HG03103 (cell line): Measurements from ENCODE around the gene PCDHGA10.
"Not testable (repeated sequence)": the region's sequence is repeated elsewhere in the genome, so short reads cannot be mapped to it uniquely, and the experiment has no call there.

ENCODE experiments used
- ATAC-seq: cut with Tn5 transposase; IDR thresholded peaks from one replicate; pipeline ENCODE4 v1.9.1; 2021; ENCODE audit warnings: low read depth; ENCODE audit not compliant: unreplicated experiment

PCDHGA10 gene

GRCh38 chr5:141392429-141393198 lies 20.2 kb upstream of the PCDHGA10 start, which contains the start of gene PCDHGA8:
Gene PCDHGA8, plus strand, starts transcription at chr5:141392633. Its CDS starts 181 bp downstream, at chr5:141392814.
- no peak for ATAC-seq

GRCh38 chr5:141393267-141393666 lies 19.5 kb upstream of the PCDHGA10 start:
- ATAC-seq = no peak

DNA sequence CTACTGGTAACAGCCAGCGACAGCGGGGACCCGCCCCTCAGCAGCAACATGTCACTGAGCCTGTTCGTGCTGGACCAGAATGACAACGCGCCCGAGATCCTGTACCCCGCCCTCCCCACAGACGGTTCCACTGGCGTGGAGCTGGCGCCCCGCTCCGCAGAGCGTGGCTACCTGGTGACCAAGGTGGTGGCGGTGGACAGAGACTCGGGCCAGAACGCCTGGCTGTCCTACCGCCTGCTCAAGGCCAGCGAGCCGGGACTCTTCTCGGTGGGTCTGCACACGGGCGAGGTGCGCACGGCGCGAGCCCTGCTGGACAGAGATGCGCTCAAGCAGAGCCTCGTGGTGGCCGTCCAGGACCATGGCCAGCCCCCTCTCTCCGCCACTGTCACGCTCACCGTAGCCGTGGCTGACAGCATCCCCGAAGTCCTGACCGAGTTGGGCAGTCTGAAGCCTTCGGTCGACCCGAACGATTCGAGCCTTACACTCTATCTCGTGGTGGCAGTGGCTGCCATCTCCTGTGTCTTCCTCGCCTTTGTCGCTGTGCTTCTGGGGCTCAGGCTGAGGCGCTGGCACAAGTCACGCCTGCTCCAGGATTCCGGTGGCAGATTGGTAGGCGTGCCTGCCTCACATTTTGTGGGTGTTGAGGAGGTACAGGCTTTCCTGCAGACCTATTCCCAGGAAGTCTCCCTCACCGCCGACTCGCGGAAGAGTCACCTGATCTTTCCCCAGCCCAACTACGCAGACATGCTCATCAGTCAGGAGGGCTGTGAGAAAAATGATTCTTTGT lies 18.2 kb upstream of the PCDHGA10 start:
- ATAC-seq = not testable (repeated sequence)

DNA sequence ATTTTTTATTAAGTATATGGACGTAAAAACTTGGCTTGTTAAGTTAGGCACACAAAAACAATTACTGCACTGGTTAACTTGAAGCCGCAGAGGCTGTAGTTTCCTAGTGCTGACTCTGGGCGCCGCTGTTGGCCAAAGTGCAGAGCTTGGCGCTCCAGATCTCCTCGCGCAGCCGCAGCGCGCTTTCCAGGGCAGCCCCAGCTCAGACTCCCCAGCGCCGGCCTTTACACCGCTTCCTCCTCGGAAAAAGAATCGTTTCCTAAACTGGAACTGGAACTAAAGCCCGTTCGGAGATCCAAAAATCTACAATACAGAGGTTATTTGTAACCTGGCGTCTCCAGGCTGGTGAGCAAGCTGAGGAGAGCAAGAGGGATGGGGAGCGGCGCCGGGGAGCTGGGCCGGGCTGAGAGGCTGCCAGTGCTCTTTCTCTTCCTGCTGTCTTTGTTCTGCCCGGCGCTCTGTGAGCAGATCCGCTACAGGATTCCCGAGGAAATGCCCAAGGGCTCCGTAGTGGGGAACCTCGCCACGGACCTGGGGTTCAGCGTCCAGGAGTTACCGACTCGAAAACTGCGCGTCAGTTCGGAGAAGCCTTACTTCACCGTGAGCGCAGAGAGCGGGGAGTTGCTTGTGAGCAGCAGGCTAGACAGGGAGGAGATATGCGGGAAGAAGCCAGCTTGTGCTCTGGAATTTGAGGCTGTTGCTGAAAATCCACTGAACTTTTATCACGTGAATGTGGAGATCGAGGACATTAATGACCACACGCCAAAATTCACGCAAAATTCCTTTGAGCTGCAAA lies 14.8 kb upstream of the PCDHGA10 start, which contains the start of gene PCDHGB5:
Gene PCDHGB5 (plus strand): TSS at position 192 of the 796 bp plus-strand sequence. CDS start 181 bp downstream, at position 373.
- peak; percentile 94 for ATAC-seq

DNA sequence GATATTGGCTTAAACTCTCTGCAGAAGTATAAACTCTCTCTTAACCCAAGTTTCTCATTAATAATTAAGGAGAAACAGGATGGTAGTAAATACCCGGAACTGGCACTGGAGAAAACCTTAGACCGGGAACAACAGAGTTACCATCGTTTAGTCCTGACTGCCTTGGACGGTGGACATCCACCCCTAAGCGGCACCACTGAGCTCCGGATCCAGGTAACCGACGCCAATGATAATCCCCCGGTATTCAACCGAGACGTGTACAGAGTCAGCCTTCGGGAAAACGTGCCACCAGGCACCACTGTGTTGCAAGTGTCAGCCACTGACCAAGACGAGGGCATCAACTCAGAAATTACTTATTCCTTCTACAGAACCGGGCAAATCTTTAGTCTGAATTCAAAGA lies 14.2 kb upstream of the PCDHGA10 start:
- no peak for ATAC-seq

- ATAC-seq = no peak
These were observed 13.1 kb upstream of the PCDHGA10 start for GRCh38 chr5:141399555-141400258.

DNA sequence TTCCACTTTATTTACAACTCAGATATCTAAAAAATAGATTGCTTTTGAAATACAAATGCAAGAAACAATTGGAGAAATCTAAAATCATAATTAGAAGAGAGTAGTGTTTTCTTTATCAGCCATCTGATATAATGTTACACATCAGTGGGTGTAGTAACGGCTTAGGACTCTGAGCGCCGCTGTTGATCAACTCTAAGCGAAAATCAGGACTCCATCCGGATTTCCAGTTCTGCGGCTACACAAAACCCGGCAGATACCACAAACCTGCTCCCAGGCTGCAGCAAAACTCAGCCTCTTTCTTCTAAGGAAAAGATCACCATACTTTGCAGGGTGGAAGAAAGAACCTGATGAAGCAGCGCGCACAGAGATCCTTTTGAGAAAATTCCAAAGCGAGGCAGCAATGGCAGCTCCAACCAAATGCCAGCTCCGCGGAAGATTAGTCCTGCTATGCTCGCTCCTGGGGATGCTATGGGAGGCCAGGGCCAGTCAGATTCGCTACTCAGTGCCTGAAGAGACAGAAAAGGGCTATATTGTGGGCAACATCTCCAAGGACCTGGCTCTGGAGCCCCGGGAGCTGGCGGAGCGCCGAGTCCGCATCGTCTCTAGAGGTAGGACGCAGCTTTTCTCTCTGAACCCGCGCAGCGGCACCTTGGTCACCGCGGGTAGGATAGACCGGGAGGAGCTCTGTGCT lies 10.1 kb upstream of the PCDHGA10 start, which contains the start of gene PCDHGA9:
Gene PCDHGA9 (plus strand): TSS at position 226 of the 691 bp plus-strand sequence. CDS start 175 bp downstream, at position 401.
- ATAC-seq = no peak

DNA sequence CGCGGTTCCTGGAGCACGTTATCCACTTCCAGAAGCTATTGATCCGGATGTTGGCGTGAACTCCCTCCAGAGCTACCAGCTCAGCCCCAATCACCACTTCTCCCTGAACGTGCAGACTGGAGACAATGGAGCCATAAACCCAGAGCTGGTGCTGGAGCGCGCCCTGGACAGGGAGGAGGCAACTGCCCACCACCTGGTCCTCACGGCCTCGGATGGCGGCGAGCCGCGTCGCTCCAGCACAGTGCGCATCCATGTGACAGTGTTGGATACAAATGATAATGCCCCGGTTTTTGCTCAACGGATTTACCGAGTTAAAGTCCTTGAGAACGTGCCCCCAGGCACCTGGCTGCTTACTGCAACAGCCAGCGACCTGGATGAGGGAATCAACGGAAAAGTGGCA lies 9.4 kb upstream of the PCDHGA10 start:
- ATAC-seq = no peak

- ATAC-seq = not testable (repeated sequence)
These were observed 4.8 kb upstream of the PCDHGA10 start, which contains the start of gene PCDHGB6 for GRCh38 chr5:141407790-141408505. Gene PCDHGB6, plus strand, starts transcription at chr5:141408021. Its CDS starts 182 bp downstream, at chr5:141408203.

DNA sequence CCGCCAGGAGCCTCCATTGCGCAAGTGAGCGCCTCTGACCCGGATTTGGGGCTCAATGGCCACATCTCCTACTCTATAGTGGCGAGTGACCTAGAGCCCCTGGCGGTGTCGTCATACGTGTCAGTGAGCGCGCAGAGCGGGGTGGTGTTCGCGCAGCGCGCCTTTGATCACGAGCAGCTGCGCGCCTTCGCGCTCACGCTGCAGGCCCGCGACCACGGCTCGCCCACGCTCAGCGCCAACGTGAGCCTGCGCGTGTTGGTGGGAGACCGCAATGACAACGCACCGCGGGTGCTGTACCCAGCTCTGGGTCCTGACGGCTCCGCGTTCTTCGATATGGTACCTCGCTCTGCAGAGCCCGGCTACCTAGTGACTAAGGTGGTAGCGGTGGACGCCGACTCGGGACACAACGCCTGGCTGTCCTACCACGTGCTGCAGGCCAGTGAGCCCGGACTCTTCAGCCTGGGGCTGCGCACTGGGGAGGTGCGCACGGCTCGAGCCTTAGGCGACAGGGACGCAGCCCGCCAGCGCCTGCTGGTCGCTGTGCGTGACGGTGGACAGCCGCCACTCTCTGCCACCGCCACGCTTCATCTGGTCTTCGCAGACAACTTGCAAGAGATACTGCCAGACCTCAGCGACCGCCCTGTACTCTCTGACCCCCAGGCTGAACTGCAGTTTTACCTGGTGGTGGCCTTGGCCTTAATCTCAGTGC lies 3.0 kb upstream of the PCDHGA10 start:
- no peak for ATAC-seq

DNA sequence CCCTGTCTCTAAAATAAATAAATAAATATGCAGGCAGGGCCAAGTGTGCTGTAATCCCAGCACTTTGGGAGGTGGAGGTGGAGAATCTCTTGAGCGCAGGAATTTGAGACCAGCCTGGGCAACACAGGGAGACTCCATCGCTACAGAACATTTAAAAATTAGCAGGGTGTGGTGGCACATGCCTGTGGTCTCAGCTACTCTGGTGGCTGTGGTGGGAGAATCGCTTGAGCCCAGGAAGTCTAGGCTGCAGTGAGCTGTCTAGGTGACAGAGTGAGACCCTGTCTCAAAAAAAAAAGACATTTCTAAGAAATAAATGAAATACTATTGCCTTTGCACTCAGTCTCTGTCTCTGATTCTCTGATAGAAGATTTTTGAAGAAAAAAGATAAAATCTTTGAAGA lies 1.2 kb upstream of the PCDHGA10 start:
- no peak for ATAC-seq

DNA sequence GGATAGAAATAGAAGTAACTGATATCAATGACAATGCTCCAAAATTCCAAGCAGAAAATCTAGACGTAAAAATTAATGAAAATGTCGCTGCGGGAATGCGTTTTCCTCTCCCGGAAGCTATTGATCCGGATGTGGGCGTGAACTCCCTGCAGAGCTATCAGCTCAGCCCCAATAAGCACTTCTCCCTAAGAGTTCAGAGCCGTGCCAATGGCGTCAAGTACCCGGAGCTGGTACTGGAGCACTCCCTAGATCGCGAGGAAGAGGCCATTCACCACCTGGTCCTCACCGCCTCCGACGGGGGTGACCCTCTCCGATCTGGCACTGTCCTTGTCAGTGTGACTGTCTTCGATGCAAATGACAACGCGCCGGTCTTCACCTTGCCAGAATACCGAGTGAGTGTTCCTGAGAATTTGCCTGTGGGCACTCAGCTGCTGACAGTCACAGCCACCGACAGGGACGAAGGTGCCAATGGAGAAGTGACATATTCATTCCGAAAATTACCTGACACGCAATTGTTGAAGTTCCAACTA lies 818 bp downstream of the PCDHGA10 start:
- ATAC-seq = no peak

- not testable (repeated sequence) for ATAC-seq
These were observed 1.9 kb downstream of the PCDHGA10 start for GRCh38 chr5:141414548-141415274.

DNA sequence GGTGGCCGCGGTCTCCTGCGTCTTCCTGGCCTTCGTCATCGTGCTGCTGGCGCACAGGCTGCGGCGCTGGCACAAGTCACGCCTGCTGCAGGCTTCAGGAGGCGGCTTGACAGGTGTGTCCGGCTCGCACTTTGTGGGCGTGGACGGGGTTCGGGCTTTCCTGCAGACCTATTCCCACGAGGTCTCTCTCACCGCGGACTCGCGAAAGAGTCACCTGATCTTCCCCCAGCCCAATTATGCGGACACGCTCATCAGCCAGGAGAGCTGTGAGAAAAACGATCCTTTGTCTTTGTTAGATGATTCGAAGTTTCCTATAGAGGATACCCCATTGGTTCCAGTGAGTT lies 2.5 kb downstream of the PCDHGA10 start:
- not testable (repeated sequence) for ATAC-seq

- ATAC-seq = peak; percentile 80
These were observed 4.8 kb downstream of the PCDHGA10 start, which contains the start of gene PCDHGB7 for GRCh38 chr5:141417494-141418172. Gene PCDHGB7, plus strand, starts transcription at chr5:141417677. Its CDS starts 183 bp downstream, at chr5:141417860.

GRCh38 chr5:141419074-141419880 lies 6.5 kb downstream of the PCDHGA10 start:
- ATAC-seq = no peak
